Muscle of arm (tissue), 12 donors: ENCODE results near the gene IL1RN. TPM values are rescaled to one million over a fixed set of nuclear protein-coding genes. Genes with fewer than 3 reads are reported as not detected.

ENCODE experiments used
- DNase-seq: peaks from one replicate; pipeline ENCODE4 v3.0.0-alpha.2; 2013
- polyA plus RNA-seq, 12 donors: library from polyadenylated mRNA; unstranded; fragments of 120-200 nt; gene quantifications; one replicate each; pipeline ENCODE4 v1.2.1, GENCODE V29; 2013; ENCODE audit not compliant: insufficient read length in 12 of 12

IL1RN gene
- polyA plus RNA-seq, 12 donors: 0.33 to 12.9 (median 1.5) TPM; not detected in 2

GRCh38 chr2:113150258-113150601, 22.8 kb downstream of the IL1RN start:
- DNase-seq: no peak

GRCh38 chr2:113155331-113155730, 27.9 kb downstream of the IL1RN start:
- DNase-seq: no peak

GRCh38 chr2:113156278-113157117, 29.1 kb downstream of the IL1RN start:
- no peak for DNase-seq

DNA sequence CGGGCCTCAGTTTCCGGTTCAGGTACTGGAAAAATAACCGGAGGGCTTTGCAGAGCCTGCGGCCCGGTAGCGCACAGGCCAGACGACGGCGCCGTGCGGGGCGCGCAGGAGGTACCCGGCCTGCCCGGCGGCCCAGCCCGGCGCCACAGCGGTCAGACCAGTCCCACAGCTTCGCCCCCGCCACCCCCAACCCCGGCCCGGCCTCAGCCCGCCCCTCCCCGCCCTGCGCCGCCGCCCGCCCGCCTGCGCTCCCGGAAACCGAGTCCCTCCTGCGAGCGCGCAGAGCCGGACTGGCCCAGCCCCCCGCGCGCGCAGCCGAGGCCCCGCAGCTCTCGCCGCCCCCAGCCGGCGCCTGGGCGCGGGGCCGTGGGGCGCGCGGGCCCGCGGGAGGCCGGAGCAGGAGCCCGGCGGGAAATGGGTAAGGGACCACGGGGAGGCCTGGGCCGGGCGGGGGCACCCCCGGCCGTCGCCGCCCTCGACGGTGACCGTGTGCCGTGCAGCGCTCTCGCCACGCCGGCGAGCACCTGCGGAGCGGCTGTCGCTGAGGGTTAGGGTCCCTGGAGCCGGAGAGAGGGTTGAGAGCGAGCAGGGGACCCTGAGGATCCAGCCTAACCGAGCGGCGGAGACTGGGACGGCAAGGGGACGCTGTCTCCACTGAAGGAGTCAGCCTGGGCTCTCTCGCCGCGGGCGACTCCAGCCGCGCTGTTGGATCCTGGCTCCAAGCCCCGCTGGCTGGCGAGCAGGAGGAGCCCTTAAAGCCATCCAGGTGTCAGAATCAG, 29.9 kb downstream of the IL1RN start:
- DNase-seq: no peak

- no peak for DNase-seq
These were observed 30.7 kb downstream of the IL1RN start for GRCh38 chr2:113157897-113158753.

DNA sequence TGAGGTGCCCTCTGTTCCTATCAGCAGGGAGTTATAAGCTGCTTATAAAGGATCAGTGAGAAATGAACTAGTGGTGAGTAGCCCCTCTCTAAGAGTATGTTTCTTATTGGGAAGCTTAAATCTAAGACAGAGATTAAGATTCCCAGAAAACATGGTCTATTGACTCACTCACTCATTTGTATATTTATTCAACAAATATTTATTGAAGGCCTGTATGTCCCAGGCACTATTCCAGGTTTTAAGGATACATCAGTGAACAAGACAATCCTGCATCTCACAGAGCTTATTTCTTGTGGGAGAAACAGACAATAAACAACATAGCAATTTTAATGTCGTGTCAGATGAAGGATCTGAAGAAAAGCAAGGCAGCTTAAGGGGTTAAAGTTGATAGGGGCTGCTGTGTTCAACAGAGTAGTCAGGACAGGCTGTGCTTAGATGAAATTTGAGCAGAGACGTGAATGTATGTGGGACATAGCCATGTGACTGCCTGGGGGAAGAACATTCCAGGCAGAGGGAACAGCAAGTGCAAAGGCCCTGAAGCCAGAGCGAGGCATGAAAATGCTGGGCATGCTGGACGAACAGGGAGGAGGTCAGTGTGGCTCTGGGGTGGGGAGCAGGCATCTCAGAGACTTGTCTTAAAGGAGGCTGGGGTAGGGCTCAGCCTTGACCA, 31.6 kb downstream of the IL1RN start:
- DNase-seq: no peak

GRCh38 chr2:113160248-113160647, 32.9 kb downstream of the IL1RN start:
- no peak for DNase-seq

GRCh38 chr2:113160962-113161361, 33.6 kb downstream of the IL1RN start:
- DNase-seq: no peak

DNA sequence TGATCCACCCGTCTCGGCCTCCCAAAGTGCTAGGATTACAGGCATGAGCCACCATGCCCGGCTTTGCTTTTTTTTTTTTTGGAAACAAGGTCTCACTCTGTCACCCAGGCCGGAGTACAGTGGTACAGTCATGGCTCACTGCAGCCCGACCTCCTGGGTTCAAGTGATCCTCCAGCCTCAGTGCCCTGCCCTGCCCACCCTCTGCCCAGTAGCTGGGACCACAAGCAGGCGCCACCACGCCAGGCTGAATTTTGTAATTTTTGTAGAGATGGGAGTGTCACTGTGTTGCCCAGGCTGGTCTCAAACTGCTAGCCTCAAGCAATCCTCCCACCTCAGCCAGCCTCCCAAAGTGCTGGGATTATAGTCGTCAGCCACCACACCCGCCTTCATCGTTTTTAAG, 34.8 kb downstream of the IL1RN start:
- no peak for DNase-seq

DNA sequence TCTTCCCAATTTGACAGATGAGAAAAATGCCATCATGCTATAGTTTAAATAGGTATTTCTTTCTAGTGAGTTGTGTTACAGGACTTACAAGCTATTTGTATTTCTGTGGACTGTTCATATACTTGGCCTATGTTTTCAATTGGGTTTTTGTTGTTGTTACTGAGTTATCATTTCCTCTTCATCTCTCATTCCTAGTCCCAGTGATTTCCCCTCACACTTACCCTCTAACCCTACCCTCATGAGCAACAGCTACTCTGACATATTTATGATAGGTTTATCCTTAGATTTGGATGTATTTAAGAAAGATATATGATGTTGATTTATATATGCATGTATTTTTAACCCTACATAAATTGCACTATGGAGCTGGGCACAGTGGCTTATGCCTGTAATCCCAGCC, 35.5 kb downstream of the IL1RN start:
- no peak for DNase-seq

DNA sequence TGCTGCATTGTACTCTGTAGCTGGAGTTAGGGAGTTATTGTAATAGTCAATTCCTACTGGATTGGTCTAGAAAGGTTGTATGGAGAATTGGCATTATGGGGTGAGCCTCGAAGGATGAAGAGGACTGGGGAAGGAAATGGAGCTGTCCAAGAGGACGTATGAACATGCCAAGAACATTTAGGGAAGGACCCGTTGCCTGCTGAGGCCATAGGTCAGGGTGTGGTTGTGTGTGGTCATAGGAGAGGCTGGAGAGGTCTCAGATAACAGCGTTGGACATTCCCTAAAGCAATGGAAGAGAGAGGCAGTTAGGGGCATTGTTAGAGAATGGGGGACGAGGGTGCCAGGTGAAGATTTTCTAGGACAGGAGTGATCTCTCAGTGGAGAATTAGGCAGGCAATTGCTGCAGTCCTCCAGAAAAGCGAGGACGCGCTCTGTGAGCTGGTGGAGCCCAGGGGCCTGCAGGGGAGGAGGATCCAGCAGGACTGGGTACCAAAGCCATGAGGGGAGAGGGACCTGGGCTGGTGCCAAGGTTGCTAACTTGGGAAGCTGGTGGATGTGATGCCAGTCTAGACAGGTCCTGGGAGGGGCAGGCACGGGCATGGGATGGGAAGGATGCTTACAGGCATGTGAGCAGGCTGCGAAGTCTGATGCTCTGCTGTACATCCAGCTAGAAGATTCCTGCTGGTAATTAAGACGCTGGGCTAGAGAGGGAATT, 37.0 kb downstream of the IL1RN start:
- DNase-seq: no peak

DNA sequence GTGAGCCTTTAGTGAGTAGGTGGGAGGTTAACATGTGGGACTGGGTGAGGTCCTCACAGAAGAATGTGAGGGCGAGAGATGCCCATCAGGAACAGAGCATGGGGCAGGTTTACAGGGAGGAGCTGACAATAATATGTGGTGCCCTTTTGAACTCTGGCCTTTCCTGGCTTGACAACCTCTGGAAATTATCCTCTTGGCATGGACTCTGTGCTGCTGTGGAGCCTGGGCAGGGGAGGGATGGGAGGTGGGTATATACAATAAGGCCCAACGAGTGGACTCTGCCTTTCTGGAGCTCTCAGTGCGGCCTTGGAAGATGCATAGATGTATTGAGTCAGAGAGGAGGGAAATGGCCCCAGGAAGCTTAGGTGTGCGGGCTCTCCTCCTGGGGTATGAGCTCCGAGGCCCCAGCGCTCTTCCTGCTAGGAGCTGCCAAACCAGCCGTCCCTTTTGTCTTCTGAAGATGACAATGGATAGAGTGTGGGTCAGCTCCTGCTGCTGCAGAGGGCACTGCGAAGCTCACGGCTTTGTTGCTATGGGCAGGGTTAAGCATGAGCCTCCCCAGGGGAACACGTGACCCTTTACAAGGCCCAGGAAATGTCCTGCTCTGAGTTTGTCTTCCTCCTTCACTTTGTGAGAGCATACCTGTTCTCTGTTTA, 37.7 kb downstream of the IL1RN start:
- DNase-seq: no peak

GRCh38 chr2:113166187-113166645, 38.8 kb downstream of the IL1RN start:
- no peak for DNase-seq

DNA sequence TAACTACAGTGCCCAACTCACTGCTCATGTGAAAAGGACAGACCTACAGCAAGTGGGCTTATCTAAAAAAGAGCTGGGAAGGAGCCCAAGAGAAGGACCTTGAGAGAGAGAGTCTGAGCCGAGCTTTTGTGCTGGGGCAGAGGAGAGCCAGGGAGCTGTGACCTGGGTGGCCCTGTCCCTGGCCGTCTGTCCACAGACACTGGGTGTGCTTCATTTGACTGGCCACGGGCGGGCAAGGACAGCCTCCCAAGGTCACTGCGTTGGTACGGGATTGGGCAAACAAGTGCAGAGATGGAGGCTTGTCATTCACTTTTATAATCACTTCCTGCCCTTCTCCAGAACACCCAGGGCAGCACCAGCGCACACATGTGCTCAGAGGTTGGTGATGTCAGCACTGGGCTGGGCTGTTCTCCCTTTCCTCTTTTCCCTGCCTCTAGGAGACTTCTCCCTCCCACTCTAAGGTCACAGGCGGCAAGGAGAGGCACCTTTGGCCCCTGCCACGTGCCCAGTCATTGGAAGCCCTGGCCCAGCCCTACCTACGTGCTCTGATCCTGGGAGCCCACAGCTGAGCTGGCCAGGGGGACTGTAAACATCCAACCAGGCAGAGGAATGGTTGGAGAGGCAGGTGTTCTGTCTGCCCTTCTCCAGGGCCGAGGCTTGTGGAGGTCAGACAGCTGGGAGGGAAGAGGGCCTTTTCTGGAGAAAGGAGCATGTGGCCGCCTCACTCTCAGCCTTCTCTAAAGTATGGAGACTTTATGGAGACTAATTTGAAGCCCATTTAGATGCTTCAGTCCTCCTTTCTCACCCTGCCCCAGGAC, 39.9 kb downstream of the IL1RN start:
- no peak for DNase-seq

DNA sequence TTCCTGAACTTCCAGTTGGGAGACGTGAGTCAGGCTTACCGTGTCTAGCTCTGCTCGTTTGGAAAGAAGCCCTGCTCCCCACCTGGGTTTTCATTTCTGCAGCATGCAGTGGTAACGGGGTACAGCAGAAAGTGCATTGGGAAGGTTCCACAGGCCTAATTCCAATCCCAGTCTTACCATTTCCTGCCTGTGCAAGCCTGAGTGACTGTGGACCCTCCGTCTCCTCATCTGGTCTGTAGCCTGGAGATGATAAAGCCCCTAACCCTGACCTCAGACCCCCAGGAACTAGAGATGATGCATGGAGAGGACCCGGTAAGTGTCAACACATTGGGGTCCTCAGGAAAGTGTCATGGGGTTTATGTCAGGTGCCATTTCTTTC, 40.6 kb downstream of the IL1RN start:
- no peak for DNase-seq

- no peak for DNase-seq
These were observed 41.7 kb downstream of the IL1RN start for GRCh38 chr2:113169002-113169530.

DNA sequence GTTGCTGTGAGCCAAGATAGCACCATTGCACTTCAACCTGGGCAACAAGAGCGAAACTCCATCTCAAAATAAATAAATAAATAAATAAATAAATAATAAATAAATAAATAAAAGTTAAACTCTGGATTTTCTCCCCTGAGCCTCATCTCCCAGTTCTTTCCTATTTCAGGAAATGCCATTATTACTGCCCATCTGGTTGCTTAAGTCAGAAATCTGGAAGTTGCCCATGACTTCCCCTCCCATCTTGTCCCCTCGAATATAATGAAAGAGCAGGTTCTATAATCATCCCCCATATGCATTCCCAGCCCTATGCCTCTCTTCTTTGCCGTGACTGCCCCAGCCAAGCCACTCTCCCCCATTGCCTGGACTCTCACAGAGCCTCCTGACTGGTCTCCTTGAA, 42.2 kb downstream of the IL1RN start:
- DNase-seq: no peak

- DNase-seq: no peak
These were observed 44.1 kb downstream of the IL1RN start for GRCh38 chr2:113171334-113172075.
